Hypothalamus (tissue), 51 donors: ENCODE measurements around the gene GUSB.
"Not testable (repeated sequence)": the region's sequence is repeated elsewhere in the genome, so short reads cannot be mapped to it uniquely, and the experiment has no call there.

Experiments used
- DNase-seq, 51 donors: peaks; one replicate each; lab custom pipeline; 2025; lab: John Stamatoyannopoulos, UW

GUSB gene

GRCh38 chr7:65976659-65977196 lies 5.3 kb downstream of the GUSB start:
- no peak for DNase-seq

DNA sequence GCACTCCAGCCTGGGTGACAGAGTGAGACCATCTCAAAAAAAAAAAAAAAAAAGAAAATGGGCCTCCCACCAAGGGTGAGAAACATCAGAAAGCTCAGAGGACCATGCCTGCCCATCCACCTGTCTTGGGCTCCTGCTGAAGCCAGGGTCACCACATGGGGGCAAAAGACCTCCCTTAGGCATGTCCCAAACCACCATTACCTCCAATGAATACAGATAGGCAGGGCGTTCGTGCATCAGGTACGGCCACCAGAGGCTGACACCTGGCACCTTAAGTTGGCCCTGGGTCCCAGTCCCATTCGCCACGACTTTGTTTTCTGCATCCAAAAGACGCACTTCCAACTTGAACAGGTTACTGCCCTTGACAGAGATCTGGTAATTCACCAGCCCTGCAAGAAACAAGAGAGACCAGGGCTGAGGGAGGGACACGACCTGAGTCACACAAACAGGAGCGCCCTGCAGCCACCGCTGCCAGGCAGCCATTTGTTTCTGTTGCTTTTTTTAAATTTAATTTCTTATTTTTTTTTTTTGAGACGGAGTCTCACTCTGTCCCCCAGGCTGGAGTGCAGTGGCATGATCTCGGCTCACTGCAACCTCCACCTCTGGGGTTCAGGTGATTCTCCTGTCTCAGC lies 6.1 kb downstream of the GUSB start:
- DNase-seq: no peak

GRCh38 chr7:65974876-65975275 lies 7.1 kb downstream of the GUSB start:
- DNase-seq: no peak

DNA sequence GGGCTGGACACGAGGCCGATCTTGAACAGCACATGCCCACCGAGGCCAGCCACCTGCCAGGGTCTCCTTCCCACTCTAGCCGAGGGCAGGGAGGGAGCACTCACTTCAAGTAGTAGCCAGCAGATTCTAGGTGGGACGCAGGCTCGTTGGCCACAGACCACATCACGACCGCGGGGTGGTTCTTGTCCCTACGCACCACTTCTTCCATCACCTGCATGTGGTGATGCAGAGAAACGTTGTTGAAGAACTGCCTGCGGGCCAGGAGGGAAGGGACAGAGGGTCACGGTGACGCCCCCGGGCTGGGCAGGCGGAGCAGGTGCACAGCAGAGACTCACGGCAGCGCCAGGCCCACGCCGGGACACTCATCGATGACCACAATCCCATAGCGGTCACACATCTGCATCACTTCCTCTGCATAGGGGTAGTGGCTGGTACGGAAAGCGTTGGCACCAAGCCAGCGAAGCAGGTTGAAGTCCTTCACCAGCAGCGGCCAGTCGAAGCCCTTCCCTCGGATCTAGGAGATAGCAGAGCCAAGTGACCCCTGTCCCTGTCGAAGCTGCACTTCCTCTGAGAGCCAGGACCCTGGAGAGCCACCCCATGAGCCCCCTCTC lies 7.7 kb downstream of the GUSB start:
- DNase-seq: no peak

DNA sequence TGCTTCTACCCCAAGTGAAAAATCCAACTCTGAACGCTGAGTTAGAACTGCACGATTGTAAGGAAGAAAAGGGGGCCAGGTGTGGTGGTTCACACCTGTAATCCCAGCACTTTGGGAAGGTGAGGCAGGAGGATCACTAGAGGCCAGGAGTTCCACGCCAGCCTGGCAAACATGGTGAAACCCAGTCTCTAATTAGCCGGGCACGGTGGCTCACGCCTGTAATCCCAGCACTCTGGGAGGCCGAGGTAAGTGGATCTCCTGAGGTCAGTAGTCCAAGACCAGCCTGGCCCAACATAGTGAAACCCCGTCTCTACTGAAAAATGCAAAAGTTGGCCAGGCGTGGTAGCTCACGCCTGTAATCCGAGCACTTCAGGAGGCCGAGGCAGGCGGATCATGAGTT lies 9.0 kb downstream of the GUSB start:
- no peak for DNase-seq

DNA sequence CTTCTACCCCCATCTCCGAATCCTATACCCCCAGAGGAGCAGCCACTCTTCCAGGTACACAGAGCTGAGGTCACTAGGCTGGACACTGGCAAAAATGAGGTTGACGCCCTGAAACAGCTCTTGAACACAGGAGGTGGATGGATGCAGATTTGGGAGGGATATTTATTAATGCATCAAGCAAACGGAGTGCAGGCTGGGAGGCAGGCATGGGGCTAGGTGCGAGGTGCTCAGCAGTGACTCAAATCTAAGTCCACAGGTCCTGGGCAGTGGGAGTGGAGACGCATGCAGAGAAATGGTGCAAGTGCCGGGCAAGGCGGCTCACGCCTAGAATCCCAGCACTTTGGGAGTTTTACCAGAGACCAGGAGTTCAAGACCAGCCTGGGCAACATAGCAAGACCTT lies 11.0 kb downstream of the GUSB start:
- DNase-seq: no peak

- no peak for DNase-seq
These were observed 13.5 kb downstream of the GUSB start for GRCh38 chr7:65968256-65969185.

DNA sequence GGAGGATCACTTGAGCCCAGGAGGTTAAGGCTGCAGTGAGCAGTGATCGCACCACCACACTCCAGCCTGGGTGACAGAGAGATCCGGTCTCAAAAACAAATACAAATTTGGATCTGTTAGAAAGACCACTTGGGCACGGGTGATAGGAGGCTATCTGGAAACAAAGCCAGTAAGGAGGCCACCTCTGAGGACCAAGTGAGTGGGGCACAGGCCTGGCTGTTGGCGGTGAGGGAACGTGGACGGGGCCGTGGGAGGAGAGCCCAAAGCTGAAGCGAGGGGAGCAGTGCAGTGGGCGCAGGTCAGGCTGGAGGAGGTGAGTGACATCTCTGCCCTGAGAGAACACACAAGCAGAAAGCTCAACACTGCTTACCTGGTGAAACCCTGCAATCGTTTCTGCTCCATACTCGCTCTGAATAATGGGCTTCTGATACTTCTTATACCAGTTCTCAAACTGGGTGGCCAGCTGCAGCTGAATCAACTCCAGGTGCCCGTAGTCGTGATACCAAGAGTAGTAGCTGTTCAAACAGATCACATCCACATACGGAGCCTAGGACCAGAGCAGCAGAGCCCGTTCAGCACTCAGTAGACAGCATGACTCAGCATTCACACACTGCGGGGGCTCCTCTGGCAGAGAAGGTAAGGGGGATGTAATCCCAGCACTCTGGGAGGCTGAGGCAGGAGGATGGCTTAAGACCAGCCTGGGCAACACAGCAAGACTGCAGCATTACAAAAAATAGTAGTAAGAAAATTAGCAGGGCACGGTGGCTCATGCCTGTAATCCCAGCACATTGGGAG lies 14.5 kb downstream of the GUSB start:
- peak in 1 of 51 donors; percentile 25 for DNase-seq

DNA sequence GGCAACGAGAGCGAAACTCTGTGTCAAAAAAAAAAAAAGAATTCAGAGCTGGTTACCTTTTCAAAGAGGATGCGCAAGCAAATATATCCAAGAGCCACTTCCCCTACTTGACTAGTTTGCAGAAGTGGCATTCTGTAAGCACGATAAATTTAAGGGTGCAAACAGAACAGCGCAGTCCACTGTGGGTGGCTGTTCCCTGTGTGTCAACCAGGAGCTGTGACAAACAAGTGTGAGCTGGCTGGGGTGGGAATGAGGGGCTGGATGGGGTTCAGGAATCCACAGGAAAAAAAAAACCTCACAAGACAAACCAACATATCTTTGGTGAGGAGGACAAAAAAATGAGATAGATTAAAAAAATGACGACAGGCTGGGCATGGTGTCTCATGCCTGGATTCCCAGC lies 15.9 kb downstream of the GUSB start:
- peak in 1 of 51 donors; percentile 25 for DNase-seq

DNA sequence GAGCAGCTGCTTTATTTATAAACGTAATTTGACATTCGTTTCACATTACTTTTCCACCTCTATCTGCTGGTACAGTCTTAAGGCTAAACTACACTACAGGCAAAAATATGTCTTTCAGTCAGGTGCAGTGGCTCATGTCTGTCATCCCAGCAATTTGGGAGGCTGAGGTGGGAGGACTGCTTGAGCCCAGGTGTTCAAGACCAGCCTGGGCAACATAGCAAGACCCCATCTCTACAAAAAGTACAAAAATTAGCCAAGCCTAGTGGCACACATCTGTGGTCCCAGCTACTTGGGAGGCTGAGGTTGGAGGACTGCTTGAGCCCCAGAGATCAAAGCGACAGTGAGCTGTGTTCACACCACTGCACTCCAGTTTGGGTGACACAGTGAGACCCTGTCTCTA lies 17.3 kb downstream of the GUSB start:
- not testable (repeated sequence) for DNase-seq

DNA sequence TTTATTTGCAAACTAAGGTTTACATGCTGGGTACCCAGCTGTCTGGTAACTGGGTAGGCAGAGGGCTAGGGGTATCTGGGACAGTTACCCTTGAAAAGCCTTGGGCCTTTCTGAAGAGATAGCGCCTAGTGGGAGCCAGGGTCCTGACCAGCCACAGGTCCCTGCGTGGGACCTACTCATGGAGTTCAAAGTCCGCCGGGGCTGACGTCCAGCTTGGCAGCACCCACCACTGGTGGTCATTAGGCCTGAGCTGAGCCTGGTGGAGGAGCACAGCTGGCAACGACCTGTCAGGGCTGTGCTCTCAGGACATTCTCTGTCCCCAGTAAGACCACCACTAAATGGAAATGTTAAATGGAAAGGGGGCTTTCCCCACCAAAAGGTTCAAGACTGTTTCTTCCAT lies 20.0 kb downstream of the GUSB start:
- no peak for DNase-seq

DNA sequence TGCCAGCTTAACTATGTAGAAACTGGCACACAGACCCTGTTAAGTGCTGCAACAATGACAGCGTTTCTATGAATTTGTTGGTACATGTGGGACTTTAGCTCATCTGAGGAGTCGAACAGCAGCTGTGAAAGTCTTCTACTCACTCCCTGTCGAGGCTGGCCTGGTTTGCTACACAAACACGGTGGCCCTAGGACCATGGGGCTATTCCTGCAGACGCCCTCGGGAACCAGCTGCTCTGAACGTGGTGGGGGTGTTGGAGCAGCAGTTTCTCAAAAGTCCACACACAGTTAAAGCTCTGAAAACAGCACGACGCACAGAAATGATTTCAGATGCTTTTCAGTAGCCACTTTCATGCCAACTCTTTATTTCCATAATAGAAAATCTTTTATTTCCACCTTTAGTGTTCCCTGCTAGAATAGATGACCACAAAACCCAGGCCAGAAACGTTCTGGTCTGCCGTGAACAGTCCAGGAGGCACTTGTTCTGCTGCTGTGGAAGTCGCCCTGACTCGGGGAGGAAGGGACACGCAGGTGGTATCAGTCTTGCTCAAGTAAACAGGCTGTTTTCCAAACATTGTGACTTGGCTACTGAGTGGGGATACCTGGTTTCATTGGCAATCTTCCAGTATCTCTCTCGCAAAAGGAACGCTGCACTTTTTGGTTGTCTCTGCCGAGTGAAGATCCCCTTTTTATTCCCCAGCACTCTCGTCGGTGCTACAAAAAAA lies 21.5 kb downstream of the GUSB start:
- peak in 2 of 51 donors; percentile 2 to 22 for DNase-seq

- no peak for DNase-seq
These were observed 26.3 kb downstream of the GUSB start for GRCh38 chr7:65955718-65956117.

DNA sequence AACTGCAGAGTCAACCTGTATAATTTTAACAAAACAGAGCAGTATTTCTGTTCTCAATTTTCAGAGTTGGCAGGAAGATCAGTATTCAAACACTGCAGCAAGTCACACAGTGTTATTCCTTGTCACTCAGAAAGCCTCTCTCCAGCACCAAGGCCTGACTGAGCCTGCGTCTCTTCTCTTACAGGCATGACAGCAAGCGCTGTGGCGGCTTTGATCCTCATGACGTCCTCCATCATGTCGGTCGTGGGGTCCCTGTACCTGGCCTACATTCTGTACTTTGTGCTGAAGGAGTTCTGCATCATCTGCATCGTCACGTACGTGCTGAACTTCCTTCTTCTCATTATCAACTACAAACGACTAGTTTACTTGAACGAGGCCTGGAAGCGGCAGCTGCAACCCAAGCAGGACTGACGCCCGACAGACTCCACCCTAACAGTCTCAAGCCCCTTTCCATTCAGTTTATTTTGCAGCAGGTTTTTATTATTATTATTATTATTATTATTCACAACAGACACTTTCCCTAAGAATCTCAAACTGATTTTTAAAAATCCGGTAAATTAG lies 28.0 kb downstream of the GUSB start:
- no peak for DNase-seq

DNA sequence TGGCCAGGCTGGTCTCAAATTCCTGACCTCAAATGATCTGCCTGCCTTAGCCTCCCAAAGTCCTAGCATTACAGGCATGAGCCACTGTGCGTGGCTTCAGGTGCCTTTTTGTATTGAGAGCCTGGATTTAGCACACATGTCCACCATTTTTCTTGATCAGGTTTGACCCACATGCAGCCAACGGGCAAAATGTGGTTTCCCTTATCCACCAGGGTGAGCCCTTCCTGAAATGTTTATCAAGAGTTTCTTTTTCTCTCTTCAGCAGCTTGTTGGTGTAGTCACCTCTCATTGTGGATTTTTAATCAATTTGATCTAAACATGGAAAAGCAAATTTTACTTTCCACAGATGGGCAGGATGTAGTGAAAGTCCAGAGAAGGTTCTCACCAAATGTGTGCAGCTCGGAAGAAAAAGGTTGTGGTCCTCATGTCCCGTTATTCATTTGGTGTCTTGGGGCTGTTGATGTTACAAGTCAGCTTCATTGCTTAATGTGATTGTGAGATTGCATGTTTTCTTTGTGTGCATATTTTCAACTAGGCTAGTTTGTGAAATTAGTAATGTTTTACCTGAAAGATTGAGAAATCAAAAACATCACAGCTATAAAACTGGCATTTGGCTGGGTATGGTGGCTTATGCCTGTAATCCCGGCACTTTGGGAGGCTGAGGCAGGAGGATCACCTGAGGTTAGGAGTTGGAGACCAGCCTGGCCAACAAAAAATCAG lies 28.9 kb downstream of the GUSB start:
- no peak for DNase-seq

GRCh38 chr7:65951837-65952578 lies 30.0 kb downstream of the GUSB start:
- no peak for DNase-seq

- no peak for DNase-seq
These were observed 35.1 kb downstream of the GUSB start for GRCh38 chr7:65946904-65947303.

DNA sequence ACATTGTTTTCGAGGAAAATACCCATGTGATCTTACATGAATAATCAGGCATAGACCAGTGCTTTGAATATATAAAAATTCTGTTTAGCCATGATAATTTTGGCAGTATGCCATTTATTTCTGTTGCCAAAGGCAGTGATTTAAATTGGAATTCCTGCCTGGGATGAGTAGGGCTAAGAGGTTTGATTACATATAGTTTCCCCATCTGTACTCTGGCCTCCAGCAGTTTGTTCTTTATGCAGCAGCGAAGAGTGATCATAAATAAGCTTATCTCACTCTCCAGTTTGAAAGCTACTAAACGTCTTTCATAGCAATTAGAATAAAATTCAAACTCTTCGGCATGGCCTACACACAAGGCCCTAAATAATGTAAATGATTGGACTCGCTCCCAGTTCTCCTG lies 36.2 kb downstream of the GUSB start:
- not testable (repeated sequence) for DNase-seq
